H1 (cell line): ENCODE measurements around the gene SLC22A6.

ENCODE experiments used
- CTCF ChIP-seq, 3 experiments: IDR thresholded peaks; 1 replicate in 2 of 3; 2 replicates in 1 of 3; pipeline versions ENCODE4 v1.5.1 to v1.6.1; 2011; ENCODE audit warnings: low read length in 3 of 3, mild to moderate bottlenecking in 3 of 3, inconsistent platforms in 2 of 3, low read depth in 1 of 3, moderate library complexity in 1 of 3; ENCODE audit not compliant: insufficient read depth in 1 of 3; ENCODE audit errors: control extremely low read depth in 1 of 3
- EZH2 ChIP-seq: fragments of 200-600 bp; sonication (generic); IDR thresholded peaks from 2 replicates; pipeline ENCODE4 v1.7.1; 2012; ENCODE audit warnings: low read depth, mild to moderate bottlenecking, moderate library complexity, low read length, inconsistent platforms; ENCODE audit not compliant: severe bottlenecking
- JUN ChIP-seq: IDR thresholded peaks from 2 replicates; pipeline ENCODE4 v1.6.1; 2011; ENCODE audit warnings: low read depth, mild to moderate bottlenecking, improper control_type of control experiment, low read length
- SIN3A ChIP-seq, 2 experiments: IDR thresholded peaks in 1 of 2; conservative IDR thresholded peaks in 1 of 2; 2 replicates each; pipeline ENCODE4 v1.6.1; 2011 to 2012; ENCODE audit warnings: low read length in 2 of 2, improper control_type of control experiment in 1 of 2, low read depth in 1 of 2, mild to moderate bottlenecking in 1 of 2
- SUZ12 ChIP-seq: fragments of 200-600 bp; sonication (generic); IDR thresholded peaks from 2 replicates; pipeline ENCODE4 v1.6.1; 2012; ENCODE audit warnings: mild to moderate bottlenecking, inconsistent platforms, low read length, moderate library complexity, mixed read lengths

GRCh38 chr11:63012839-63013238 is 28.1 kb upstream of the SLC22A6 start:
- TF ChIP-seq CTCF (IDR thresholded peaks at IDR 0.05; ENCODE audit: control extremely low read depth in 1 of 3, insufficient read depth in 1 of 3, low read depth in 1 of 3, low read length in 3 of 3) = no peak
- TF ChIP-seq JUN = no peak
- no peak for TF ChIP-seq EZH2
- TF ChIP-seq SUZ12 = no peak
- TF ChIP-seq SIN3A (conservative IDR thresholded peaks at IDR 0.05 in 1 of 2, IDR thresholded peaks at IDR 0.05 in 1 of 2; ENCODE audit: low read depth in 1 of 2, low read length in 2 of 2) = no peak
